ENCODE measurements around the gene COPZ2. TPM values are rescaled to one million over a fixed set of nuclear protein-coding genes. Genes with fewer than 3 reads are reported as not detected.

Gene COPZ2
- total RNA-seq, 4 donors from 2014 or later: 9.7 to 17.2 (median 12.5) TPM

- Histone ChIP-seq H3K27me3 (no peaks in the 10 kb centered on the region), H3K4me3 (no peak overlapping the region), H3K9me3 (no peaks in the 10 kb centered on the region), H3K4me1 (peaks cover 66% of the 10 kb centered on the region), H3K27ac (no peak overlapping the region), H3K36me3 (peaks cover 73% of the 10 kb centered on the region)
- no peak for TF ChIP-seq POLR2AphosphoS5 (IDR thresholded peaks at IDR 0.05)
- TF ChIP-seq CTCF (IDR thresholded peaks at IDR 0.05): no peak
- no peak for TF ChIP-seq POLR2A (IDR thresholded peaks at IDR 0.05)
- TF ChIP-seq EP300 (IDR thresholded peaks at IDR 0.05): no peak
- no peak for DNase-seq (ENCODE audit: low spot score in 2 of 2)
- 76% methylated on average over 11 of the region's 11 CpGs for WGBS
Observed at GRCh38 chr17:48058393-48059124, 21.0 kb upstream of the COPZ2 start.

GRCh38 chr17:48057626-48058025, 20.0 kb upstream of the COPZ2 start:
- DNase-seq (ENCODE audit: low spot score in 2 of 2): no peak
- H3K4me3 ChIP-seq: no peak overlapping the region
- TF ChIP-seq POLR2A (IDR thresholded peaks at IDR 0.05): no peak
- no peak for TF ChIP-seq CTCF (IDR thresholded peaks at IDR 0.05)
- no peak for TF ChIP-seq POLR2AphosphoS5 (IDR thresholded peaks at IDR 0.05)
- no peak for TF ChIP-seq EP300 (IDR thresholded peaks at IDR 0.05)
- no peaks in the 10 kb centered on the region for H3K9me3 ChIP-seq
- 41% methylated on average over 4 of the region's 4 CpGs for WGBS
- no peak overlapping the region for H3K27ac ChIP-seq
- H3K36me3 ChIP-seq: peaks cover 66% of the 10 kb centered on the region
- peaks cover 75% of the 10 kb centered on the region for H3K4me1 ChIP-seq
- no peaks in the 10 kb centered on the region for H3K27me3 ChIP-seq

- Histone ChIP-seq H3K4me1 (peaks cover 82% of the 10 kb centered on the region), H3K27ac (no peak overlapping the region)
- WGBS: 57% methylated on average over 2 of the region's 2 CpGs
Observed at GRCh38 chr17:48056879-48057278, 19.3 kb upstream of the COPZ2 start.

GRCh38 chr17:48056246-48056745, 18.7 kb upstream of the COPZ2 start:
- H3K36me3 ChIP-seq: peaks cover 54% of the 10 kb centered on the region
- WGBS: 78% methylated on average over 10 of the region's 10 CpGs
- H3K4me1 ChIP-seq: peaks cover 88% of the 10 kb centered on the region
- no peak for DNase-seq (ENCODE audit: low spot score in 2 of 2)
- H3K27me3 ChIP-seq: no peaks in the 10 kb centered on the region
- H3K27ac ChIP-seq: no peak overlapping the region
- no peak for TF ChIP-seq CTCF (IDR thresholded peaks at IDR 0.05)
- TF ChIP-seq POLR2A (IDR thresholded peaks at IDR 0.05): no peak
- no peak for TF ChIP-seq POLR2AphosphoS5 (IDR thresholded peaks at IDR 0.05)
- no peak for TF ChIP-seq EP300 (IDR thresholded peaks at IDR 0.05)
- H3K9me3 ChIP-seq: no peaks in the 10 kb centered on the region
- H3K4me3 ChIP-seq: no peak overlapping the region

More at GRCh38 chr17:48056879-48057278, 19.3 kb upstream of the COPZ2 start:
- H3K9me3 ChIP-seq: no peaks in the 10 kb centered on the region
- no peak overlapping the region for H3K4me3 ChIP-seq
- H3K27me3 ChIP-seq: no peaks in the 10 kb centered on the region
- H3K36me3 ChIP-seq: peaks cover 58% of the 10 kb centered on the region
- DNase-seq (ENCODE audit: low spot score in 2 of 2): no peak
- TF ChIP-seq EP300 (IDR thresholded peaks at IDR 0.05) (no peak), POLR2AphosphoS5 (IDR thresholded peaks at IDR 0.05) (no peak), POLR2A (IDR thresholded peaks at IDR 0.05) (no peak), CTCF (IDR thresholded peaks at IDR 0.05) (no peak)

GRCh38 chr17:48055531-48056245, 18.1 kb upstream of the COPZ2 start:
- no peak for DNase-seq (ENCODE audit: low spot score in 2 of 2)
- Histone ChIP-seq H3K27ac (peak overlapping the region; percentile 98), H3K36me3 (peaks cover 52% of the 10 kb centered on the region), H3K27me3 (no peaks in the 10 kb centered on the region), H3K9me3 (no peaks in the 10 kb centered on the region), H3K4me3 (peak overlapping the region; percentile 74), H3K4me1 (peaks cover 94% of the 10 kb centered on the region)
- TF ChIP-seq POLR2AphosphoS5 (IDR thresholded peaks at IDR 0.05) (no peak), EP300 (IDR thresholded peaks at IDR 0.05) (no peak), POLR2A (IDR thresholded peaks at IDR 0.05) (no peak), CTCF (IDR thresholded peaks at IDR 0.05) (no peak)
- WGBS: 55% methylated on average over 5 of the region's 5 CpGs

Data from suprapubic skin (tissue), 4 donors.